ENCODE measurements around the gene BRSK2. TPM values are rescaled to one million over a fixed set of nuclear protein-coding genes. Genes with fewer than 3 reads are reported as not detected.

BRSK2 gene
- total RNA-seq, 2 experiments from 2014 or later: 0.18 TPM; not detected in 1

- POLR2A ChIA-PET: no interaction called here
- Mint-ChIP-seq H3K9me3 (no peaks in the 10 kb centered on the region), H3K4me3 (no peak overlapping the region), H3K36me3 (ENCODE audit: low read depth) (peaks cover 10% of the 10 kb centered on the region), H3K27ac (no peak overlapping the region), H3K4me1 (no peaks in the 10 kb centered on the region), H3K27me3 (no peaks in the 10 kb centered on the region)
- CTCF ChIA-PET: no interaction called here
- no peak for DNase-seq
These were observed 79.7 kb downstream of the BRSK2 start for GRCh38 chr11:1469287-1469910.

GRCh38 chr11:1469911-1470680 lies 80.4 kb downstream of the BRSK2 start:
- Mint-ChIP-seq H3K9me3 (no peaks in the 10 kb centered on the region), H3K36me3 (ENCODE audit: low read depth) (peaks cover 10% of the 10 kb centered on the region), H3K27ac (no peak overlapping the region), H3K27me3 (no peaks in the 10 kb centered on the region), H3K4me1 (no peaks in the 10 kb centered on the region), H3K4me3 (no peak overlapping the region)
- no peak for DNase-seq
- POLR2A ChIA-PET: no interaction called here
- CTCF ChIA-PET: no interaction called here

GRCh38 chr11:1470681-1471611 lies 81.2 kb downstream of the BRSK2 start:
- H3K4me1 Mint-ChIP-seq: no peaks in the 10 kb centered on the region
- H3K9me3 Mint-ChIP-seq: no peaks in the 10 kb centered on the region
- no peak overlapping the region for H3K27ac Mint-ChIP-seq
- ChIA-PET POLR2A (no interaction called here), CTCF (no interaction called here)
- H3K36me3 Mint-ChIP-seq (ENCODE audit: low read depth): peaks cover 9% of the 10 kb centered on the region
- DNase-seq: no peak
- no peak overlapping the region for H3K4me3 Mint-ChIP-seq
- H3K27me3 Mint-ChIP-seq: no peaks in the 10 kb centered on the region

- Mint-ChIP-seq H3K4me3 (no peak overlapping the region), H3K27ac (no peak overlapping the region), H3K36me3 (ENCODE audit: low read depth) (peaks cover 12% of the 10 kb centered on the region), H3K9me3 (no peaks in the 10 kb centered on the region), H3K27me3 (no peaks in the 10 kb centered on the region), H3K4me1 (no peaks in the 10 kb centered on the region)
- CTCF ChIA-PET: no interaction called here
- POLR2A ChIA-PET: no interaction called here
- DNase-seq: no peak
These were observed 82.0 kb downstream of the BRSK2 start for GRCh38 chr11:1471736-1472135.

GRCh38 chr11:1472180-1473005 lies 82.7 kb downstream of the BRSK2 start:
- no peak for DNase-seq
- H3K36me3 Mint-ChIP-seq (ENCODE audit: low read depth): peaks cover 12% of the 10 kb centered on the region
- no peaks in the 10 kb centered on the region for H3K27me3 Mint-ChIP-seq
- ChIA-PET POLR2A (no interaction called here), CTCF (no interaction called here)
- no peak overlapping the region for H3K27ac Mint-ChIP-seq
- H3K4me1 Mint-ChIP-seq: no peaks in the 10 kb centered on the region
- no peaks in the 10 kb centered on the region for H3K9me3 Mint-ChIP-seq
- H3K4me3 Mint-ChIP-seq: no peak overlapping the region

GRCh38 chr11:1473011-1473628 lies 83.4 kb downstream of the BRSK2 start:
- no peaks in the 10 kb centered on the region for H3K27me3 Mint-ChIP-seq
- peaks cover 16% of the 10 kb centered on the region for H3K36me3 Mint-ChIP-seq (ENCODE audit: low read depth)
- POLR2A ChIA-PET: no interaction called here
- H3K27ac Mint-ChIP-seq: no peak overlapping the region
- CTCF ChIA-PET: no interaction called here
- no peaks in the 10 kb centered on the region for H3K4me1 Mint-ChIP-seq
- H3K4me3 Mint-ChIP-seq: no peak overlapping the region
- no peaks in the 10 kb centered on the region for H3K9me3 Mint-ChIP-seq
- no peak for DNase-seq

- CTCF ChIA-PET: no interaction called here
- Mint-ChIP-seq H3K4me1 (no peaks in the 10 kb centered on the region), H3K36me3 (ENCODE audit: low read depth) (peaks cover 23% of the 10 kb centered on the region), H3K27me3 (no peaks in the 10 kb centered on the region), H3K9me3 (no peaks in the 10 kb centered on the region), H3K27ac (no peak overlapping the region), H3K4me3 (no peak overlapping the region)
- POLR2A ChIA-PET: no interaction called here
- DNase-seq: no peak
These were observed 84.1 kb downstream of the BRSK2 start for GRCh38 chr11:1473786-1474185.

- Mint-ChIP-seq H3K27me3 (no peaks in the 10 kb centered on the region), H3K9me3 (no peaks in the 10 kb centered on the region), H3K36me3 (ENCODE audit: low read depth) (peaks cover 26% of the 10 kb centered on the region), H3K27ac (no peak overlapping the region), H3K4me3 (no peak overlapping the region), H3K4me1 (no peaks in the 10 kb centered on the region)
- POLR2A ChIA-PET: no interaction called here
- DNase-seq: no peak
- CTCF ChIA-PET: no interaction called here
These were observed 86.1 kb downstream of the BRSK2 start for GRCh38 chr11:1475841-1476240.

- no peaks in the 10 kb centered on the region for H3K4me1 Mint-ChIP-seq
- ChIA-PET CTCF (no interaction called here), POLR2A (no interaction called here)
- H3K9me3 Mint-ChIP-seq: no peaks in the 10 kb centered on the region
- H3K4me3 Mint-ChIP-seq: no peak overlapping the region
- H3K27me3 Mint-ChIP-seq: no peaks in the 10 kb centered on the region
- DNase-seq: no peak
- peaks cover 26% of the 10 kb centered on the region for H3K36me3 Mint-ChIP-seq (ENCODE audit: low read depth)
- no peak overlapping the region for H3K27ac Mint-ChIP-seq
These were observed 87.4 kb downstream of the BRSK2 start for GRCh38 chr11:1476940-1477736.

GRCh38 chr11:1478011-1478410 lies 88.3 kb downstream of the BRSK2 start:
- H3K36me3 Mint-ChIP-seq (ENCODE audit: low read depth): peaks cover 26% of the 10 kb centered on the region
- H3K4me3 Mint-ChIP-seq: no peak overlapping the region
- H3K9me3 Mint-ChIP-seq: no peaks in the 10 kb centered on the region
- no peaks in the 10 kb centered on the region for H3K27me3 Mint-ChIP-seq
- H3K4me1 Mint-ChIP-seq: no peaks in the 10 kb centered on the region
- no peak for DNase-seq
- CTCF ChIA-PET: no interaction called here
- POLR2A ChIA-PET: no interaction called here
- H3K27ac Mint-ChIP-seq: no peak overlapping the region

- H3K36me3 Mint-ChIP-seq (ENCODE audit: low read depth): peaks cover 26% of the 10 kb centered on the region
- no peak overlapping the region for H3K4me3 Mint-ChIP-seq
- H3K27ac Mint-ChIP-seq: no peak overlapping the region
- no peaks in the 10 kb centered on the region for H3K4me1 Mint-ChIP-seq
- ChIA-PET CTCF (no interaction called here), POLR2A (no interaction called here)
- no peaks in the 10 kb centered on the region for H3K9me3 Mint-ChIP-seq
- DNase-seq: no peak
- no peaks in the 10 kb centered on the region for H3K27me3 Mint-ChIP-seq
These were observed 88.8 kb downstream of the BRSK2 start for GRCh38 chr11:1478544-1478943.

- Mint-ChIP-seq H3K4me3 (no peak overlapping the region), H3K4me1 (no peaks in the 10 kb centered on the region), H3K9me3 (no peaks in the 10 kb centered on the region), H3K27ac (no peak overlapping the region), H3K27me3 (no peaks in the 10 kb centered on the region), H3K36me3 (ENCODE audit: low read depth) (peaks cover 24% of the 10 kb centered on the region)
- POLR2A ChIA-PET: no interaction called here
- CTCF ChIA-PET: no interaction called here
- no peak for DNase-seq
These were observed 89.4 kb downstream of the BRSK2 start for GRCh38 chr11:1479006-1479677.
